Loucy (cell line): ENCODE measurements around the gene RAMACL.

Experiments
- H2AFZ ChIP-seq: fragments of 200-600 bp; sonication (generic); 2 replicates; pipeline ENCODE4 v1.6.0; 2016; ENCODE audit warnings: antibody characterized with exemption, mild to moderate bottlenecking, low read length, moderate library complexity
- H3F3A ChIP-seq: fragments of 200-600 bp; 2 replicates; pipeline ENCODE4 v1.6.0; 2016; ENCODE audit warnings: antibody characterized with exemption, low read depth, mild to moderate bottlenecking
- H3K27me3 ChIP-seq: fragments of 200-600 bp; sonication (generic); 2 replicates; pipeline ENCODE4 v1.6.1; 2014; ENCODE audit warnings: low read length, mild to moderate bottlenecking; ENCODE audit not compliant: insufficient read depth, poor library complexity, severe bottlenecking
- H3K36me3 ChIP-seq: fragments of 200-600 bp; sonication (generic); 2 replicates; pipeline ENCODE4 v1.6.1; 2016; ENCODE audit warnings: low read length; ENCODE audit not compliant: insufficient read depth
- H3K4me1 ChIP-seq: fragments of 200-600 bp; sonication (generic); 2 replicates; pipeline ENCODE4 v1.5.1; 2014; ENCODE audit warnings: low read length, mild to moderate bottlenecking; ENCODE audit not compliant: insufficient read depth, poor library complexity, severe bottlenecking
- H3K4me2 ChIP-seq: fragments of 200-600 bp; sonication (generic); 2 replicates; pipeline ENCODE4 v1.6.0; 2014; ENCODE audit warnings: antibody characterized with exemption, low read length, low read depth, mild to moderate bottlenecking; ENCODE audit not compliant: poor library complexity, severe bottlenecking
- H3K4me3 ChIP-seq: fragments of 200-600 bp; sonication (generic); 2 replicates; pipeline ENCODE4 v1.5.1; 2014; ENCODE audit warnings: low read length, mild to moderate bottlenecking, mixed read lengths; ENCODE audit not compliant: poor library complexity, severe bottlenecking
- H3K79me2 ChIP-seq: fragments of 200-600 bp; sonication (generic); 2 replicates; pipeline ENCODE4 v1.6.1; 2014; ENCODE audit warnings: low read length; ENCODE audit not compliant: insufficient read depth
- H3K9ac ChIP-seq: fragments of 200-600 bp; sonication (generic); 2 replicates; pipeline ENCODE4 v1.6.0; 2014; ENCODE audit warnings: mild to moderate bottlenecking, low read depth, low read length, moderate library complexity; ENCODE audit not compliant: poor library complexity, severe bottlenecking
- H3K9me2 ChIP-seq: fragments of 200-600 bp; sonication (generic); replicated peaks from 2 replicates; pipeline ENCODE4 v1.6.1; 2016; ENCODE audit warnings: low read depth, low read length, mixed read lengths
- H3K9me3 ChIP-seq: fragments of 200-600 bp; sonication (generic); 2 replicates; pipeline ENCODE4 v1.6.1; 2014; ENCODE audit warnings: mild to moderate bottlenecking, antibody characterized with exemption, low read length, low read depth; ENCODE audit not compliant: insufficient read depth
- H4K20me1 ChIP-seq: fragments of 200-600 bp; sonication (generic); 2 replicates; pipeline ENCODE4 v1.6.0; 2014; ENCODE audit warnings: antibody characterized with exemption, low read length, mild to moderate bottlenecking; ENCODE audit not compliant: insufficient read depth, poor library complexity, severe bottlenecking
- EZH2phosphoT487 ChIP-seq: fragments of 200-600 bp; IDR thresholded peaks from 2 replicates; pipeline ENCODE4 v1.6.1; 2018; ENCODE audit warnings: antibody characterized with exemption, mild to moderate bottlenecking, moderate library complexity, borderline replicate concordance
- TF ChIP-seq, protein P1 (sequence below): fragments of 200-600 bp; sonication (generic); conservative IDR thresholded peaks from 2 replicates; pipeline ENCODE4 v1.5.1; 2014; ENCODE audit warnings: mild to moderate bottlenecking, antibody characterized with exemption, low read length

The RAMACL gene

DNA sequence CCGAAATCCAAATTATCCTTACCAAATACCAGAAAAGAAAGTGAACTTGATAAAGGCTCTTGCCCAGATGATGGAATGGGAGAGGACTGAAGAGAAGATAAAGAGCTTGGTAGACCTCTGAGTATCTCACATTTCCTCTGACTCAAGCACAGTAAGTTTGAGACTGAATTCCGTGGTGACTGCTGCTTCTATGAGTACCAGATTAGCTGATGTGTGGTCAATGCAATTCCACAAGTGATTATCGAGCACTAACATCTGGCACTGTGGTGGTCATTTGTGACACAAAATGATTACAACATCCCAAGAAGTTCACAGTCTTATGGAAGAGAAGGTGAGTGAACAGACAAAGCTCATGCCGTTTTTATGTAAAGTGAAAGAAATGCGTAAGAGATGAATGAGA, 43.1 kb upstream of the RAMACL start:
- Histone ChIP-seq H4K20me1 (no peaks in the 10 kb centered on the region), H3K9ac (no peak overlapping the region), H3K4me2 (no peak overlapping the region), H3F3A (no peaks in the 10 kb centered on the region; the same call in 1 of the 2 replicates), H3K27me3 (no peaks in the 10 kb centered on the region), H3K4me1 (peaks cover 8% of the 10 kb centered on the region), H3K79me2 (no peaks in the 10 kb centered on the region), H3K4me3 (no peak overlapping the region), H3K9me2 (no peaks in the 10 kb centered on the region), H2AFZ (no peak overlapping the region), H3K36me3 (no peaks in the 10 kb centered on the region), H3K9me3 (no peaks in the 10 kb centered on the region)
- TF ChIP-seq EZH2phosphoT487 = no peak
- TF ChIP-seq, protein P1, sequence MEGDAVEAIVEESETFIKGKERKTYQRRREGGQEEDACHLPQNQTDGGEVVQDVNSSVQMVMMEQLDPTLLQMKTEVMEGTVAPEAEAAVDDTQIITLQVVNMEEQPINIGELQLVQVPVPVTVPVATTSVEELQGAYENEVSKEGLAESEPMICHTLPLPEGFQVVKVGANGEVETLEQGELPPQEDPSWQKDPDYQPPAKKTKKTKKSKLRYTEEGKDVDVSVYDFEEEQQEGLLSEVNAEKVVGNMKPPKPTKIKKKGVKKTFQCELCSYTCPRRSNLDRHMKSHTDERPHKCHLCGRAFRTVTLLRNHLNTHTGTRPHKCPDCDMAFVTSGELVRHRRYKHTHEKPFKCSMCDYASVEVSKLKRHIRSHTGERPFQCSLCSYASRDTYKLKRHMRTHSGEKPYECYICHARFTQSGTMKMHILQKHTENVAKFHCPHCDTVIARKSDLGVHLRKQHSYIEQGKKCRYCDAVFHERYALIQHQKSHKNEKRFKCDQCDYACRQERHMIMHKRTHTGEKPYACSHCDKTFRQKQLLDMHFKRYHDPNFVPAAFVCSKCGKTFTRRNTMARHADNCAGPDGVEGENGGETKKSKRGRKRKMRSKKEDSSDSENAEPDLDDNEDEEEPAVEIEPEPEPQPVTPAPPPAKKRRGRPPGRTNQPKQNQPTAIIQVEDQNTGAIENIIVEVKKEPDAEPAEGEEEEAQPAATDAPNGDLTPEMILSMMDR = no peak

DNA sequence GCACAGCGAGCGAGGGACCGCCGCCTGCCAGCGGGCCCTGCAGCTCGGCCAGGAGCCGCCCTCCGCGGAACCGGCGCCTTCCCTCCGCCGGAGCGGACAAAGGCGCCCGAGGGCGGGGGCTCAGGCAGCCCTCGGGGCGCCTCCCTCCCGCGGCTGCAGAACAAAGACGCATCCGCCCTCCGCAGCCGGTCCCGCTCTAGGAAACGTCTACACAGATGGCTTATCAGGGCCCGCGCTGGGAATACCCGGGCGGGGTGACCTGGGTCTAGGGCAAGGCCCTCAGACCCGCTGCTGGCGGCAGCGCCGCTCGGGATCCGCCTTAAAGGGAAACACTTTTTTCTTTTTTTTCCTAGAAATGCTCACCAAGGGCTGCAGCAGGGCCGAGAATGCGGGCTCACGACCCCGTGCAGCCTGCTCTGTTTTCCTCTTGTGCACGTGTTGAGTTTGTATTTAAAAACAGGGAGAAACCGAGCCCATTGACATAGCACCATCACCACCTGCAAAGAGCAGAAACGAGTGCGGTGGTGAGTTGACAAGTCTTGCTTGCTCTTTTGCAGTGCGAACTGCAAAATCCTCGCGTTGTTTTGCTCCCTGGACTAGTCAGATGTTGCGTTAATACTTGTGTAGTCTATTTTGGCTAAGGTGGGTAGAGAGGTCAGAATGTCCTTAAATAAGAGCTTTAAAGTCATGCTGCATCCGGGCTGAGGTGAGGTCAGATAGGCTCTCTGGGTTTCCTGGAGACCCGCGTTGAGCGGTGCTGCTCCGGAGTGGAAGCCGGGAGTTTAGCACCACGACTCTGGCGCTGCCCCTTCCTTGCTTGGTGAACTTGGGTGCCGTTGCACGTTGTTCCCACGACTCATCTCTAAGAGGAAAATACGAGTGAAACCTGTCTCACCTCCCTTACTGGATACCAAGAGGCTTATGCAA, 41.7 kb upstream of the RAMACL start:
- no peaks in the 10 kb centered on the region for H3K27me3 ChIP-seq
- TF ChIP-seq, protein P1 = no peak

DNA sequence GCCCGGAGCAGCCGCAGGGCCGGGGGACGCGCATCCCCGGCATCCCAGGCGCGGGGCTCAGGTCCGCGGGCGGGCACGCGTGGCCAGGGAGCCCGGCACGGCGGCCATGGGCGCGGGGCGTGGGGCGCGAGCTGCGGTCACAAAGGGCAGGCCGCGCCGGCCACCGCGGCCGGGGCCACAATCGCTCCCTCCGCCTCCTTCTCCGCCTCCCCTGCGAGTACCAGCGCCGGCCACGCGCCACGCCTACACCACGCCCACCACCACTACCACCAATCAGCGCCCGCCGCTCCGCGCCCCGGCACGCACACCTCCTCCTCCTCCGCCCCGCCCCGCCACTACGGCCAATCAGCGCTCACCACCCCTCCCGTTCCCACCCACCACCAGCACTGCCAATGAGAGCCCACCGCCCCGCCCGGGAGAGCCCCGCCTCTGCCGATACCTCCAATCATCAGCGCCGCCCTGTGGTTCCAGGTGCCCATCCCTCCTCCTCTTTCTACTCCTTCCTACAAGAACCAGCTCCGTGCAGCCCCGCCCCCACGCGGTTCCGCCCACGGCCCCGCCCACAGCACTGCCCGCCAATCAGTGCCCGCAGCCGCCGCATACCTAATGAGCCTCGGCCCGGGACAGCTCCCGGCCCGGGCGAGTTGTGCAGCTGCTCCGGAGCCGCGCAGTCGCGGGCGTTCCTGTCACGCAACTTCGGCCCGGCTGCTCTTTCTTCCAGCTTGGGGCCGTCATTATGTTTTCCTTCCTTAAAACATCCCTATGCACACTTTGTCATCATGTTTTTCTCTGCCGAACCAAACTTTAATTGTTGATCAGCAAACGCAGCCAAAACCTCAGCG, 40.8 kb upstream of the RAMACL start, which contains the start of gene RPS6KA2:
TSS of gene RPS6KA2 (minus strand) at position 219 of the 842 bp plus-strand sequence. CDS start 232 bp downstream, outside the sequence.
- Histone ChIP-seq H3K9ac (peak within 1 kb of the TSS; percentile 61), H3K4me1 (peaks cover 8% of the 10 kb centered on the region)

More for the DNA sequence above, 41.7 kb upstream of the RAMACL start:
- H3K79me2 ChIP-seq = no peaks in the 10 kb centered on the region
- peaks cover 8% of the 10 kb centered on the region for H3K4me1 ChIP-seq
- no peaks in the 10 kb centered on the region for H3K9me2 ChIP-seq
- H3K4me2 ChIP-seq = peak overlapping the region; percentile 90
- peaks cover 2% of the 10 kb centered on the region; the same call in 1 of the 2 replicates for H3F3A ChIP-seq
- H2AFZ ChIP-seq = peak overlapping the region; percentile 87
- H4K20me1 ChIP-seq = no peaks in the 10 kb centered on the region
- peak overlapping the region; percentile 72 for H3K4me3 ChIP-seq
- H3K9ac ChIP-seq = peak overlapping the region; percentile 61
- H3K36me3 ChIP-seq = no peaks in the 10 kb centered on the region
- H3K9me3 ChIP-seq = no peaks in the 10 kb centered on the region

More for the DNA sequence above, 40.8 kb upstream of the RAMACL start, which contains the start of gene RPS6KA2:
- H3K4me3 ChIP-seq = peak within 1 kb of the TSS; percentile 72
- no peaks in the 10 kb centered on the region for H4K20me1 ChIP-seq
- no peaks in the 10 kb centered on the region for H3K79me2 ChIP-seq
- H3F3A ChIP-seq = peaks cover 2% of the 10 kb centered on the region; the same call in 1 of the 2 replicates
- peak within 1 kb of the TSS; percentile 87 for H2AFZ ChIP-seq
- TF ChIP-seq, protein P1 = no peak
- no peak for TF ChIP-seq EZH2phosphoT487
- no peaks in the 10 kb centered on the region for H3K36me3 ChIP-seq
- no peaks in the 10 kb centered on the region for H3K27me3 ChIP-seq
- peak within 1 kb of the TSS; percentile 90 for H3K4me2 ChIP-seq
- no peaks in the 10 kb centered on the region for H3K9me2 ChIP-seq
- H3K9me3 ChIP-seq = no peaks in the 10 kb centered on the region
